GM12865 (cell line): ENCODE data around the gene CACNB2.

Experiments used
- DNase-seq: peaks from one replicate; pipeline ENCODE4 v3.0.0; 2010; ENCODE audit warnings: low read depth
- H3K4me3 ChIP-seq: 2 replicates; pipeline ENCODE4 v1.5.1; 2011; ENCODE audit warnings: mild to moderate bottlenecking, low read depth, low read length, control low read depth
- TF ChIP-seq, protein P1 (sequence below): IDR thresholded peaks from 2 replicates; pipeline ENCODE4 v1.5.1; 2011; ENCODE audit warnings: low read length, control low read depth, low read depth, inconsistent platforms; ENCODE audit not compliant: insufficient read depth; ENCODE audit errors: missing control alignments

CACNB2 gene

DNA sequence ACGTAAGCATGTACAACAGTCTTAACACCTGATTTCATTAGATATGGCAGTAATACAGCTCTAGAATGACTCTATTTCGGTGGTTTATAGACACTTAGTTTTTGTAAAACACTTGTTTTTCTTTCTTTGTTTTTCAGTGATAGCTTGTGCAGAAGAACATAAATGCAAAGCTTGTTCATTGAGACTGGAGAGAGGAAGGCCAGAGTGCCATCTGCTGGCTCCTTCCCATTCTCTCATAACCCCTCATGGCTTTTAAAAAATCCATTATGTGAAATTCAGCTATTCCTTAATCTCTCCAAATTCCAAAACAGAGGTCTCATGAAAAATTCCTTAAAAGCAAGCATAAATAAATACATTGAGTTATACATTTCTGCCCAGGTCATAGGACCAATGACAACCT, 76.3 kb downstream of the CACNB2 start:
- TF ChIP-seq, protein P1, sequence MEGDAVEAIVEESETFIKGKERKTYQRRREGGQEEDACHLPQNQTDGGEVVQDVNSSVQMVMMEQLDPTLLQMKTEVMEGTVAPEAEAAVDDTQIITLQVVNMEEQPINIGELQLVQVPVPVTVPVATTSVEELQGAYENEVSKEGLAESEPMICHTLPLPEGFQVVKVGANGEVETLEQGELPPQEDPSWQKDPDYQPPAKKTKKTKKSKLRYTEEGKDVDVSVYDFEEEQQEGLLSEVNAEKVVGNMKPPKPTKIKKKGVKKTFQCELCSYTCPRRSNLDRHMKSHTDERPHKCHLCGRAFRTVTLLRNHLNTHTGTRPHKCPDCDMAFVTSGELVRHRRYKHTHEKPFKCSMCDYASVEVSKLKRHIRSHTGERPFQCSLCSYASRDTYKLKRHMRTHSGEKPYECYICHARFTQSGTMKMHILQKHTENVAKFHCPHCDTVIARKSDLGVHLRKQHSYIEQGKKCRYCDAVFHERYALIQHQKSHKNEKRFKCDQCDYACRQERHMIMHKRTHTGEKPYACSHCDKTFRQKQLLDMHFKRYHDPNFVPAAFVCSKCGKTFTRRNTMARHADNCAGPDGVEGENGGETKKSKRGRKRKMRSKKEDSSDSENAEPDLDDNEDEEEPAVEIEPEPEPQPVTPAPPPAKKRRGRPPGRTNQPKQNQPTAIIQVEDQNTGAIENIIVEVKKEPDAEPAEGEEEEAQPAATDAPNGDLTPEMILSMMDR = peak; percentile 11
- H3K4me3 ChIP-seq = no peak overlapping the region
- DNase-seq = peak; percentile 3

DNA sequence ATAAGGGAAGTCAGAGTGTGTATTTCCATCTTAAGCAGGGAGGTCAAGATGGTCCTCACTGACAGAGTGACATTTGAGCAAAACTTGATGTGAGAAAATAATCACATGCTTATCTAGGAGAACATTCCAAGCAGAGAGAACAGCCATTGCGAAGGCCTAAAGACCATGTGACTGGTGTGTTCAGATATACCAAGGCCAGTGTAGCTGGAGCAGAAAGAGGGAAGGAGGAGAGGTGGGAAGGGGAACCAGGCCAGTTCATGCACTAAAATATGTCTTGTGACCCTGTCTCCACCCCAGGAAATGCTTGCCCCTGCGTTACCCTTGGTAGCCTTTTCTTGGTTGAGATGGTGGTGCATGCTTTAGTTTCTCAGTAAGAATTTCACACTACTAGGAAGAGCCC, 77.4 kb downstream of the CACNB2 start:
- no peak for DNase-seq
- TF ChIP-seq, protein P1 = no peak
- no peak overlapping the region for H3K4me3 ChIP-seq

DNA sequence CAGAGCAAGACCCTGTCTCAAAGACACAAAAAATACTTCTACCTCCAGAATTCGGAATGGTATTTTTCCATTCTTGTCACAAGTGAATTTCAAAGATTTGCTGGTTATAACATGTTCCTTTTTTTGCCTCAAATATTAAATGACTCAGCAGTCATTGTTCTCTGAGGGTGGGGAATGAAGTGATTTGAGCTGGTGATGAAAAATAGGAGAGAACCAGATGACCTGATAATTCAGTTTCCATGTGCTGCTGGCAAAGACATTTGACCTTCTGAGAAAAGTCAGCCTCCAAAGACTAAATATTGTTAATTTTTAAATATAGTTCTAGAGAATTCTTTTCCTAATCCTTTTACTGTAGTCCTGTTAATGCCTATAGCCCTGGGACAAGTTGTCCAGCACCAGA, 78.9 kb downstream of the CACNB2 start:
- H3K4me3 ChIP-seq = no peak overlapping the region
- no peak for DNase-seq
- TF ChIP-seq, protein P1 = no peak

DNA sequence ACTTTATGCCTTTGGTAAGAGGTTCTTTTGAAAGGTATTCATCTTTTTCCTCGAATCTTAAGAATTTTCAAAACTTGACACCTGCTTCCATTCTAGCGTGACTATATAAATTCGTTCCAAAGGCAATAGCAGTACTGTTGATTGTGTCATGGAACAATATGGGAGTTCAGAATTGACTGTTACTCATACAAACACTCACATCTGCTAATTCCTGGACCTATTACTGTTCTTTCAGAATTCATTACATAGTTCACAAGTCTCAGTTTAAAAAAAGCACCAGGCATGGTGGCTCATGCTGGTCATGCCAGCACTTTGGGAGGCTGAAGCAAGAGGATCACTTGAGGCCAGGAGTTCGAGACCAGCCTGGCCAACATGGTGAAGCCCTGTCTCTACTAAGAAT, 80.9 kb downstream of the CACNB2 start:
- TF ChIP-seq, protein P1 = no peak
- no peak overlapping the region for H3K4me3 ChIP-seq
- DNase-seq = no peak

DNA sequence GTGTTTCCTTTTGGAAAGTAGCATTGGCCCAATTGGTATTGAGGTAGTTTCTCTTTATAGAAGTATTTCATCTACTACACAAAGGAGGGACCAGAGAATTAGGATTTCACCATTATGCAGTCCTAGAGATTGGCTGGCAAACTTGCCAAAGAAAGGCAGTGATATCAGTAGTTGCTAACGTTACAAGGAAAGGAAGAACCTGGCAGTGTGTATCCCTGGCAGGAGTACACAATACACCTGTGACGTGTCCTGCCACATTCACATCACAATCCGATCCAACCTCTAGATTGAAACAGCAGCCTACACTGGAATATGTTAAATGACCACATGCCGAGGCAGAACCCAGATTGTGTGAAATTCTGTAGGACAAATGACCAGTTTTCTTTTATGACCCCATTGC, 81.7 kb downstream of the CACNB2 start:
- TF ChIP-seq, protein P1 = no peak
- DNase-seq = no peak
- no peak overlapping the region for H3K4me3 ChIP-seq

DNA sequence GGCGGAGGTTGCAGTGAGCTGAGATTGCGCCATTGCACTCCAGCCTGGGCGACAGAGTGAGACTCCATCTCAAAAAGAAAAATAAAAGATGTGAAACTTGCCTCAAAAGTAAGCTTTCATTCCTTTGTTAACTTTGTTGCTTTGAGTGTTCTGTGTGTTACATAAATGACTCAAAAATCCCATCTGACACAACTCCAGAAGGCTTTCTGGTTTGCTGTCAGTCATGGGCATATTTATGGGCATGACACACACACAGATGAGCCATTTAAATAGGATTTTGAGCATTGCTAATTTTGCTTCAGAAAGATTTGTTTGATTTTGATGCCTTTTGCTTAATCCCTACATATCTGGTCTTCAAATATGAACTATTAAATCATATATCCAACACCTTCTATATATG, 82.6 kb downstream of the CACNB2 start:
- H3K4me3 ChIP-seq = no peak overlapping the region
- no peak for DNase-seq
- TF ChIP-seq, protein P1 = no peak

DNA sequence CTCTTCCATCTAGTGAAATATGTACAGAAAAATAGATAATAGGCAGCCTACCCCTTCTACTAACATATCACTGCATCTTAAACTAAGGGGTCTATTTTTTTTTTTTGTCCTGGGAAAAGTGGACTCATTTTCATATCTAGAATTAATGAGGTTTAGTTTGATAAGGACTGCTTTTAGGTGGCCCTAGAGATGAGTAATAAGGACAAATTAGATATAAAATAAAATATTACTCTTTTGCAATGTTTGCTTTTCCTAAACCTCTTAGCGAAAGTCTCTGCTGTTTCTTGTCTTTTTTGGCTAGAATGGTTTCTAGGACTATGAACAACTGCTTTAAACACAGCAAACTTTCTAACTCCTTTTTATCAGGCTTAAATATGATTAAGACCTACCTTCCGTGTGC, 83.7 kb downstream of the CACNB2 start:
- DNase-seq = no peak
- H3K4me3 ChIP-seq = no peak overlapping the region
- TF ChIP-seq, protein P1 = no peak
